ENCODE measurements around the gene ING3.

Gene ING3

GRCh38 chr7:120996988-120997345 is 46.4 kb downstream of the ING3 start:
- no peak for TF ChIP-seq CTCF (IDR thresholded peaks at IDR 0.05; ENCODE audit: insufficient read depth, missing control alignments)
- no peak for FAIRE-seq
- no peak for DNase-seq (ENCODE audit: insufficient read length, low spot score)

GRCh38 chr7:120997882-120998474 is 47.4 kb downstream of the ING3 start:
- no peak for DNase-seq (ENCODE audit: insufficient read length, low spot score)
- no peak for FAIRE-seq
- no peak for TF ChIP-seq CTCF (IDR thresholded peaks at IDR 0.05; ENCODE audit: insufficient read depth, missing control alignments)

- TF ChIP-seq CTCF (IDR thresholded peaks at IDR 0.05; ENCODE audit: insufficient read depth, missing control alignments) = no peak
- DNase-seq (ENCODE audit: insufficient read length, low spot score) (no peak), FAIRE-seq (no peak)
These were observed 47.9 kb downstream of the ING3 start for GRCh38 chr7:120998520-120998919.

GRCh38 chr7:120998996-120999565 is 48.5 kb downstream of the ING3 start:
- TF ChIP-seq CTCF (IDR thresholded peaks at IDR 0.05; ENCODE audit: insufficient read depth, missing control alignments) = no peak
- no peak for FAIRE-seq

GRCh38 chr7:121000081-121000983 is 49.8 kb downstream of the ING3 start:
- DNase-seq (ENCODE audit: insufficient read length, low spot score) (no peak), FAIRE-seq (no peak)
- TF ChIP-seq CTCF (IDR thresholded peaks at IDR 0.05; ENCODE audit: insufficient read depth, missing control alignments) = no peak

More at GRCh38 chr7:120998996-120999565, 48.5 kb downstream of the ING3 start:
- DNase-seq (ENCODE audit: insufficient read length, low spot score) = no peak

- TF ChIP-seq CTCF (IDR thresholded peaks at IDR 0.05; ENCODE audit: insufficient read depth, missing control alignments) = no peak
- DNase-seq (ENCODE audit: insufficient read length, low spot score) = no peak
These were observed 50.8 kb downstream of the ING3 start for GRCh38 chr7:121001234-121001906.

More at GRCh38 chr7:121001234-121001906, 50.8 kb downstream of the ING3 start:
- FAIRE-seq = no peak

Data from D721Med (cell line).